GM13977 (cell line): ENCODE measurements around the gene DNAH1.

Experiments
- DNase-seq: peaks from one replicate; pipeline ENCODE4 v3.0.0; 2012; ENCODE audit warnings: low spot score
- CTCF ChIP-seq: IDR thresholded peaks from 2 replicates; pipeline ENCODE4 v1.5.1; 2012; ENCODE audit warnings: mild to moderate bottlenecking, control low read depth; ENCODE audit not compliant: insufficient read depth; ENCODE audit errors: extremely low read depth, missing control alignments
- in situ Hi-C: fragments of 300-500 bp; cut with MboI; formaldehyde crosslinking; loops from one replicate; pipeline ENCODE4 v1.12.0; 2022; ENCODE audit warnings: low sequenced_read_pairs, low pct_unique_long_range_greater_than_20kb, mixed read lengths, inconsistent platforms; ENCODE audit not compliant: unreplicated experiment

The DNAH1 gene

GRCh38 chr3:52313188-52313773 is 2.8 kb upstream of the DNAH1 start:
- no peak for TF ChIP-seq CTCF
- in situ Hi-C loops = no loop called here

GRCh38 chr3:52313774-52314188 is 2.3 kb upstream of the DNAH1 start:
- in situ Hi-C loops = no loop called here
- peak; percentile 90 for DNase-seq
- TF ChIP-seq CTCF = no peak

More at GRCh38 chr3:52313188-52313773, 2.8 kb upstream of the DNAH1 start:
- peak; percentile 54 for DNase-seq

- TF ChIP-seq CTCF = no peak
- DNase-seq = no peak
Observed at GRCh38 chr3:52314489-52314888, 1.6 kb upstream of the DNAH1 start.

GRCh38 chr3:52315006-52315405 is 1.1 kb upstream of the DNAH1 start:
- TF ChIP-seq CTCF = no peak
- no peak for DNase-seq
- in situ Hi-C loops = no loop called here

More at GRCh38 chr3:52314489-52314888, 1.6 kb upstream of the DNAH1 start:
- in situ Hi-C loops = no loop called here

GRCh38 chr3:52317208-52318000 is 1.3 kb downstream of the DNAH1 start:
- no peak for TF ChIP-seq CTCF
- peak; percentile 72 for DNase-seq
- in situ Hi-C loops = no loop called here

GRCh38 chr3:52318186-52318816 is 2.2 kb downstream of the DNAH1 start:
- in situ Hi-C loops = no loop called here
- no peak for TF ChIP-seq CTCF
- DNase-seq = no peak
